GM21528 (cell line): Measurements from ENCODE around the gene ZNF227.
"Not testable (repeated sequence)": the region's sequence is repeated elsewhere in the genome, so short reads cannot be mapped to it uniquely, and the experiment has no call there.

ENCODE experiments used
- ATAC-seq: cut with Tn5 transposase; IDR thresholded peaks from one replicate; pipeline ENCODE4 v1.9.1; 2021; ENCODE audit warnings: mild to moderate bottlenecking, moderate library complexity; ENCODE audit not compliant: unreplicated experiment, low FRiP score

Gene ZNF227

DNA sequence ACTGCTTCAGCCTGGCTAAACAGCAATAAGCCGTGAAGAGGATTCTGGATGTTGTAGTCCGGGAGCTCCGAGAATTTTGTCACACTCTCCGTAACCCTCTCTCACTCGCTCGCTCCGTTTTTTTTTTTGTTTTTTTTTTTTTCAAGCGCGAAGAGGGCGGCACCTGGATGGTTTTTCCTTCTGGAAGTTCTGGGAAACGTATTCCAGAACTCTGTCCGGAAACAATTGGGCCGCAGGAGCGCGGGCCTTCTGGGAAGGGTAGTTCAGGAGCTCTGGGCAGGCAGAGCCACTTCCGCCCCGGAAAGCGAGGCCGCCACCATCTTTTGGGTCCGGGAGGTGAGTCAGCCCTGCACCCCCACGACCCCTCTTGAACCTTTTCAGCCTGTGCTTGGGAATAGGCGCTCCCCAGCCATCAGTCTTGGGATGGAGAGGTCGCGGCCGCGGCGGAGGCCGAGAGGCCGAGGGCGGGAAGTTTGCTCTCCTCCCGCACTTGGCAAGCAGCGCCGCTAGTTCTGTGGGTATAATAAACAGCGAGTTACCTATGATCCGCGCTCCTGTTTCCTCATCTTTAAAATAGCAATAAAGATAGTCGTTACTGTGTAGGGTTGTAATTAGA, at the start of gene ZNF227:
Gene ZNF227, plus strand, starts transcription at position 283 of the 616 bp plus-strand sequence. CDS start 5,261 bp downstream, outside the sequence.
- ATAC-seq = peak; percentile 89

DNA sequence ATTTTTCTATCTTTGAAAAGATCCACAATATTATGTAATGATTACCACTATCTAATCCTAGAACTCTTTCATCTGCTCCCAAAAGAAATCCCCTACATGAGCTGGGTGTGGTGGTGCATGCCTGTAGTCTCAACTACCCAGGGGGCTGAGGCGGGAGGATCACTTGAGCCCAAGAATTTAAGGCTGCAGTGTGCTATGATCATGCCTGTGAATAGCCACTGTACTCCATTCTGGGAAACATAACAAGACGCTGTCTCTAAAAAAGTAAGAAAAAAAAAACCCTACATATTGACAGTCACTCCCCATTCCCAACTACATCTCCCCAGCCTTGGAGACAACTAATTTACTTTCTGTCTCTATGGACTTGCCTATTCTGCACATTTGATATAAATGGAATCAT, 48.5 kb upstream of the ZNF227 start:
- no peak for ATAC-seq

DNA sequence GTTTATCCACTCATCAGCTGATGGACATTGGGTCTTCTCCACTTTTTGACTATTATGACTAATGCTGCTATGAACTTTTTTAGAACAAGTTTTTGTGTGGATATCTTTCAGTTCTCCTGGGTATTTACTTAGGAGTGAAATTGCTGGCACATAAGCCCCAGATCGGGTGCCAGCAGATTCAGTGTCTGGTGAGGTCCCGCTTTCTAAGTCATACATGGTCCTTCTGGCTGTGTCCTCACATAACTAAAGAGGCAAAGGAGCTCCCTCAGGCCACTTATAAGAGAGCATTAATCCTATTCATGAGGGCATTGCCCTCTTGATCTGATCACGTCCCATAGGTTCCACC, 48.0 kb upstream of the ZNF227 start:
- no peak for ATAC-seq

DNA sequence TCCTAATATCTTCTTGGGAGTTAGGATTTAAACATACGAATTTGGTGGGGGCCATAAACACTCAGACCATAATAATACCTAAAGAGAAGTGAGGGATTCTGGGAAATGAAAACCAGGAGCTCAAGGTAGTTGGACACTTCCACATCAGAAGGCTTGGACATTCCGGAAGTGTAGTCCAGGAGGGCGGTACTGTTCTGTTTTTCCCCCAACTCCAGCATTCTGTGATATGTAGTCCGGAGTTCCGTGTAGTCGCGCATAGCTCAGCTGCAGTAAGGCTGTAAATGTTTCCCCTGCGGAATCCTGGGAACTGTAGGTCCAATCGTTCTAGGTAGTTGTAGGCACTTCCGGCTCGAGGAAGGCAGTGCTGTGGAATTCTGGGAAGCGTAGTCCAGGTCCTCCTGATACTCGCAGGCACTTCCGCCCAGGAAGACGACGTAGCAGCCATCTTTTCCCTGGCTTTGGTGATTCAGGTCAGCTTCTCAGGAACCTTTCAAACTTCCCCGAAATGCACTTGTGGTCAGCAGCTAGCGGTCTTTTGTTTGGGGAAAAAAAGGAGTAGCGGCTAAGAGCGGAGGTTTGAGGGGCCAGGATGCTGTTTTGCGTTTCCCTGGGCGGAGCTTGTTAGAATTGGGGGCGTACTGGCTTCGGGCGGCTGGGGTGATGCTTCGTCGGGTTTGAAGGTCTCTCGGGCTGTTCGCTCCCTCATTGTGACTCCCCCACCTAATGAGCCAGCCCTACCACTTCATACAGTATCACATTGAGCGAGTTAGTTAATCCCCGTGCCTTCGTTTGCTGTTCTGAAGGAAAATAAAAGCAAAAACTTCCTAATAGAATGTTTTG, 47.4 kb upstream of the ZNF227 start, which contains the start of gene ZNF226:
Gene ZNF226, plus strand, starts transcription at position 428 of the 840 bp plus-strand sequence. CDS start 4,981 bp downstream, outside the sequence.
- ATAC-seq = peak; percentile 94

DNA sequence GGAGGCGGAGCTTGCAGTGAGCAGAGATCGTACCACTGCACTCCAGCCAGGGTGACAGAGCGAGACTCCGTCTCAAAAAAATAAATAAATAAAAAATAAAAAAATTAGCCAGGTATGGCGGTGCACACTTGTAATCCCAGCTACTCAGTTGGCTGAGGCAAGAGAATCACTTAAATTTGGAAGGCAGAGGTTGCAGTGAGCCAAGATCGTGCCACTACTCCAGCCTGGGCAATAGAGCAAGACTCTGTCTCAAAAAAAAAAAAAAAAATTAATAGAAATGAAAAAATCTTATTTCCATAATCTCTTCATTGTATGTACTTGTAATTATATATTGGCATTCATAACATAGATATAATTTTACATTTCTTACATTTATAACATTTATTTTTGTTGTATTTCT, 41.7 kb upstream of the ZNF227 start:
- ATAC-seq = not testable (repeated sequence)

DNA sequence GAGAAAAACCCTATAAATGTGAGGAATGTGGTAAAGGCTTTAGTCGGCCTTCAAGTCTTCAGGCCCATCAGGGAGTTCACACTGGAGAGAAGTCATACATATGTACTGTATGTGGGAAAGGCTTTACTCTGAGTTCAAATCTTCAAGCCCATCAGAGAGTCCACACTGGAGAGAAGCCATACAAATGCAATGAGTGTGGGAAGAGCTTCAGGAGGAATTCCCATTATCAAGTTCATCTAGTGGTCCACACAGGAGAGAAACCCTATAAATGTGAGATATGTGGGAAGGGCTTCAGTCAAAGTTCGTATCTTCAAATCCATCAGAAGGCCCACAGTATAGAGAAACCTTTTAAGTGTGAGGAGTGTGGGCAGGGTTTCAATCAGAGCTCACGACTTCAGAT, 35.7 kb upstream of the ZNF227 start:
- no peak for ATAC-seq

DNA sequence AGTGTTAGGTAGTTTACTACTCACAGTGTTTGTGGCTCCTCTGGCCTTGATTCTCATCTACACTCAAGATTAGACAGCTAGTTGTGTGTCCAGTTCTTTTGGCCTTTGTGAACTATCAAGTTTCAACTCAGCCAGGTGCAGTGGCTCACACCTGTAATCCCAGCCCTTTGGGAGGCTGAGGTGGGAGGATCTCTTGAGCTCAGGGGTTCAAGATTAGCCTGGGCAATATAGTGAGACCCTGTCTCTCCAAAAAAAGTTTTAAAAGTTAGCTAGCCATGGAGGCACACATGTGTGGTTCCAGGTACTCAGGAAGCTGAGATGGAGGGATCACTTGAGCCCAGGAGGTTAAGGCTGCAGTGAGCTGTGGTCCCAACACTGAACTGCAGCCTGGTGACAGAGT, 31.4 kb upstream of the ZNF227 start:
- ATAC-seq = no peak

DNA sequence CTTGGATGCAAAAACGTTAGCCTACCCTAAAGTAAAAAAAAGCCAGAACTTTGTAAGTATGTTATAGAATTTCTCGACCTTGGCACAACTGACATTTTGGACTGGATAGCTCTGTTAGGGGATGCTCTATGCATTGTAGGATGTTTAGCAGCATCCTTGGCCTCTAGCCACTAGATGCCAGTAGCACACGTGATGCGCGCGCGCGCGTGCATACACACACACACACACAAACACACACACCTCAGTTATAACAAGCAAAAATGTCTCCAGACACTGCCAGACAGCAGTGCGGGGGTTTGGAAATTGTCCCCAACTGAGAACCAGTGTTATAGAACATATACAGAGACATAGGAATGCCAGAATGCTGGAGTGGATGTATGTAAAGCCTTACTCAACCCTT, 30.2 kb upstream of the ZNF227 start:
- no peak for ATAC-seq

DNA sequence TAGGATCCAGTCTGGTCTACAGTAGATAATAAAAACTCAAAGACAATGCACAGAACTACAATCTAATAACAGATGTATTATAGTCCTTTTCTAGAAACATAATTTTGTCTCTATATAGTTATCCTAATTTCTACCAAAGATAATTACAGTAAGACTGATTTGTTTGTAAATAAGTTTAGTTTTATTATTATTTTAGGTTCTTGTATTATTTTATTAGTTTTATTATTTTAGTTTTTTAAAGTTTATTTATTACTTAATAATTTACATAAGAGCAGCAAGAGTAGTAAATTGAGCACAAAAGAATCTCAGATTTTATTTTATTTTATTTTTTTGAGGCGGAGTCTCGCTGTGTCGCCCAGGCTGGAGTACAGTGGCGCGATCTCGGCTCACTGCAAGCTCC, 22.3 kb upstream of the ZNF227 start:
- no peak for ATAC-seq

DNA sequence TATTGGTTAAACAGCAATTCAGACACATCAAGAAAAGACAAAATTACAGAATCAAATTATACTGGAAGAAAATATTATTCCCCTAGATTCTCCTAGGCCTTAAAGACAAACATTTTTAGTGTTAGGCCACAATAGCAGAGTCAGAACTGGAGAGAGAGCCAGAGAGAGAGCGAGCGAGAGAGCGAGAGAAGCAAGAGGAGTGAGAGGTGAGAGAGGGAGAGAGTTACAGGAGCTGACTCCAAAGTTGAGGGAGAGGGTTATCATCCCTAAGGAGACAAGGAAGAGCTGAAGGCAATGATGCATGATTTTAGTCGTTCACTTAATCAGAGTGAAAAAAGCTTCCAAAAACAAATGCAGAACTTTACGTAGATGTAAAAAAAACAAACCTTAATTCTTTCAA, 20.2 kb upstream of the ZNF227 start:
- ATAC-seq = no peak

DNA sequence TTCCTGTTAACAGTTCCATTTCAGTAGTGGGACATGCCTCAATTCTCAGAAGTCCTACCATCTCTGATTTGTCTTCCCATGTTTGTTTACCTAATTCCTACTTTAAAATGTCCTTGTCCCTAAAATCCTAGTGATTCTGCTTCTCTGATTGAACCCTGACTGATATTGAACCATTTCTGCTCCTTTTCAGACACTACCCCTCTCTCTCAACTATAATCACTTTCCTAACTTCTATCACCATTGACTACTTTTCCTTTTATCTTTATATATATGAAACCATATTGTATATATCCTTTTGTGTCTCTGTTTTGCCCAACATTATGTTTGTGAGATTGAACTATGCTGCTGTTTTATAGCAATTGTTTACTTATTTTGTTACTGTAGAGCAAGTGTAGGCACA, 15.6 kb upstream of the ZNF227 start:
- ATAC-seq = no peak

DNA sequence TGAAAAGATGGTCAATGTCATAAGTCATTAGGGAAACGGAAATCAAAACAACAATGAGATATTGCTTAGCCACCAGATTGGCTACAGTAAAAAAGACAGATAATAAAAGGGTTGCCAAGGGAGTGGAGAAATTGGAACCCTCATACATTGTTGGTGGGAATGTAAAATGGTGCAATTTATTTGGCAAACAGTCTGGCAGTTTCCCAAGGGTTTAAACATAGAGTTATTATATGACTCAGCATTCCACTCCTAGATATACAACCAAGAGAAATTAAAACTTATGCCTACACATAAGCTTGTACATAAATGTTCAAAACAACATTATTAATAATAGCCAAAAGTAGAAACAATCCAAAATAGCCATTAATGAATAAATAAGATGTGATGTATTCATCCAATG, 9.9 kb upstream of the ZNF227 start:
- ATAC-seq = no peak

DNA sequence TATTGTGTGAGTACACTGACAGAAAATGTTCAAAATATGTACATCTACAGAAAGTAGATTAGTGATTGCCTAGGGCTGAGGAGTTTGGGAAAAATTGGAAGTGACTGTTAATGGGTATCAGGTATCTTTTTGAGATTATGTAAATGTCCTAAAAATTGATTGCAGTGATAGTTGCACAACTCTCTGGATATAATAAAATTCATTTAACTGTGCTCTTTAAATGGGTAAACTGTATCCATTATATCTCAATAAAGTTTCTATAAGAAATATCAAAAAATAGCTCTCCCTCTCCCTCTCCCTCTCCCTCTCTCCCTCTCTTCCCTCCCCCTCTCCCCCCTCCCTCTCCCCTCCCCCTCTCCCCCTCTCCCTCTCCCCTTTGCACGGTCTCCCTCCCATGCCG, 9.4 kb upstream of the ZNF227 start:
- ATAC-seq = no peak

DNA sequence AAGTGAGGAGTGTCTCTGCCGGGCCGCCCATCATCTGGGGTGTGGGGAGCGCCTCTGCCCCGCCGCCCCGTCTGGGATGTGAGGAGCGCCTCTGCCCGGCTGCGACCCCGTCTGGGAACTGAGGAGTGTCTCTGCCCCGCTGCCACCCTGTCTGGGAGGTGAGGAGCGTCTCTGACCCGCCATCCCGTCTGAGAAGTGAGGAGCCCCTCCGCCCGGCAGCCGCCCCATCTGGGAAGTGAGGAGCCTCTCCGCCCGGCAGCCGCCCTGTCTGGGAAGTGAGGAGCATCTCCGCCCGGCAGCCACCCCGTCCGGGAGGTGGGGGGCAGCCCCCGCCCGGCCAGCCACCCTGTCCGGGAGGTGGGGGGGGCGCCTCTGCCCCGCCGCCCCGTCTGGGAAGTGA, 8.5 kb upstream of the ZNF227 start:
- not testable (repeated sequence) for ATAC-seq

DNA sequence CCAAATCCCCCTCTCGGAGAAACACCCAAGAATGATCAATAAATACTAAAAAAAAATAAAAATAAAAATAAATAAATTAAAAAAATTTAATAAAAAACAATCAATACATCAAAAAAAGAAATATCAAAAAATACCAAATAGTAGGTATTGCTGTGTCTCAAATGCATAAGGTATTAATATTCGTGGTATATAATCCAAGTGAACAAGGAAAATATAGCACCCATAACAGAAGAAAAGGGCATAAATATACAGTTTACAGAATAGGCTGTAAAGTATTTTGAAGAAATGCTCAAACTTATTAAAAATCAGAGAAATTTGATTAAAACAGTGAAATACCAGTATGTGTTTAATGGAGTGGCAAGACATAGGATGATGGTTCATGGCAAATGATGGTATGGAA, 7.6 kb upstream of the ZNF227 start:
- no peak for ATAC-seq

DNA sequence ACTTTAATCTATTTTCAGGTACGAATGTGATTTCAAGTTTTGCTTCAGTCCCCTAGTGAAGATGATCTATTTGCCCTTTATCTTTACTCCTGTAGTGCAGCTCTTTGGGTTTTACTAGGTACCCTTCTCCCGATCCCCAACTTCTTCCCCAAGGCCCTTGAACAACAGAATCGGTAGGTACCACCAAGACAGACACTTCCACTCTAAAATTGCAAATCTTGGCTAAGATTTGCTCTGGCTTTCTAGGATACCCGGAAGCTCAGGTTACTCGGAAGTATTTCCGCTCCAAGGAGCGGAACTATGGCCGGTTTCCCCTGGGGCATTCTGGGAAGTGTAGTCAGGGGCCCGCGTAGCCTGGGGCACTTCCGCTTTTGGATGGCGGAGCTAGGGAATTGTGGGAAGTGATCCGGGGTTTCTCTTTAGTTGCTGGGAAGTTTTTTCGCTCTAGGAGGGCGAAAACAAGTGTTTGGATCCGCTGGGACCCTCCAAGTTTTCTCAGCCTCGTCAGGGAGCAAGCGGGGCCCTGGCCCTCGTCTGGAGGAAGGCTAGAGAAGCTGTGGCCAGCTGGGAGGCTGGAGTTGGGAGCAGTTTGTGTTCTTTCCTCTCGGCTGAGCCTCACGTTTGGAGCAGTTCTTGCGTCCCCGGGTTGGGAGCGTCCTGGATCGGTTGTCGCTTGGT, 5.1 kb upstream of the ZNF227 start:
- peak; percentile 91 for ATAC-seq

DNA sequence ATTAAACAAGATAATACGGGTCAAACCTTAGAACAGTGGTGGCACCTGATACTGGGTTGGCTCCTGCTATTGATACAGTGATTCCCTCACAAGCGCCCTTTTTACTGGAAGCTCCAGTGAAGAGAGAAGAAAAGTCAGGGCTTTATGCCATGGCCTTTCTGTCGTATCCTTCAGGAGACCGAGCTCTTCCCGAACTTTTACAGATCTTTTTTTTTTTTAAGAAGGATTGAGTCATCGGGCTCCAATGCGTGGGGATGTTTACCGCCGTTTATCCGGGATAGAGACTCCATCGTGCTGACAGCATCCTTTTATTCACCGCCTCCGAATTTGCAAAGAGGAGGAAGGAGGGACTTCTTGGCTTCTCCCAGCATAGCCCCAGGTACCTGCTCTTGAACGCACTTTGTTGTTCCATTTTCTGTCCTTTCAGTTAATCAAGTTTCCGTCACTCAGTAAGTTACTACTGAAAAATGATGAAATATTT, 574 bp downstream of the ZNF227 start:
- peak; percentile 24 for ATAC-seq

DNA sequence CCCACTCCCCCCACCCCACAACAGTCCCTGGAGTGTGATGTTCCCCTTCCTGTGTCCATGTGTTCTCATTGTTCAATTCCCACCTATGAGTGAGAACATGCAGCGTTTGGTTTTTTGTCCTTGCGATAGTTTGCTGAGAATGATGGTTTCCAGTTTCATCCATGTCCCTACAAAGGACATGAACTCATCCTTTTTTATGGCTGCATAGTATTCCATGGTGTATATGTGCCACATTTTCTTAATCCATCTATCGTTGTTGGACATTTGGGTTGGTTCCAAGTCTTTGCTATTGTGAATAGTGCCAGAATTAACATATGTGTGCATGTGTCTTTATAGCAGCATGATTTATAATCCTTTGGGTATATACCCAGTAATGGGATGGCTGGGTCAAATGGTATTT, 7.6 kb downstream of the ZNF227 start:
- not testable (repeated sequence) for ATAC-seq

DNA sequence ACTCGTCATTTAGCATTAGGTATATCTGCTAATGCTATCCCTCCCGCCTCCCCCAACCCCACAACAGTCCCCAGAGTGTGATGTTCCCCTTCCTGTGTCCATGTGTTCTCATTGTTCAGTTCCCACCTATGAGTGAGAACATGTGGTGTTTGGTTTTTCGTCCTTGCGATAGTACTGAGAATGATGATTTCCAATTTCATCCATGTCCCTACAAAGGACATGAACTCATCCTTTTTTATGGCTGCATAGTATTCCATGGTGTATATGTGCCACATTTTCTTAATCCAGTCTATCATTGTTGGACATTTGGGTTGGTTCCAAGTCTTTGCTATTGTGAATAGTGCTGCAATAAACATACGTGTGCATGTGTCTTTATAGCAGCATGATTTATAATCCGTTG, 8.4 kb downstream of the ZNF227 start:
- not testable (repeated sequence) for ATAC-seq

DNA sequence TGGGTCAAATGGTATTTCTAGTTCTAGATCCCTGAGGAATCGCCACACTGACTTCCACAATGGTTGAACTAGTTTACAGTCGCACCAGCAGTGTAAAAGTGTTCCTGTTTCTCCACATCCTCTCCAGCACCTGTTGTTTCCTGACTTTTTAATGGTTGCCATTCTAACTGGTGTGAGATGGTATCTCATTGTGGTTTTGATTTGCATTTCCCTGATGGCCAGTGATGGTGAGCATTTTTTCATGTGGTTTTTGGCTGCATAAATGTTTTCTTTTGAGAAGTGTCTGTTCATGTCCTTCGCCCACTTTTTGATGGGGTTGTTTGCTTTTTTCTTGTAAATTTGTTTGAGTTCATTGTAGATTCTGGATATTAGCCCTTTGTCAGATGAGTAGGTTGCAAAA, 9.0 kb downstream of the ZNF227 start:
- ATAC-seq = not testable (repeated sequence)

DNA sequence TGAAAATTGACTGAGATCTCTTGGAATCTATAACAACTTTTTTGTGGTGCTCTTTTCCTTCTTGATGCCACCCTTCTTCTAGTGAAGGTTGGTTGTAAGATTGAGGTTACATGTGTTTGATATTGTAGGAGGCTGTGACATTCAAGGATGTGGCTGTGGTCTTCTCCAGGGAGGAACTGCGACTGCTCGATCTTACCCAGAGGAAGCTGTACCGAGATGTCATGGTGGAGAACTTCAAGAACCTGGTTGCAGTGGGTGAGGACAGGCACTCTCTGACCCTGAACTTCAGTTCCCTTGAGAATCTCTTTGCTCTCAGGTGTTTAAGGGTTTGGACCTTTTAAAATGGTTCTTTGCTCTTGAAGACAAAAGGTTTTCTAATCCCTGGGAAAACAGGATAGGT, 16.0 kb downstream of the ZNF227 start:
- no peak for ATAC-seq
